ENCODE data around the gene GAS2.
A peak's percentile ranks its signal among the peaks of the same experiment; 100 is the strongest.

DNA sequence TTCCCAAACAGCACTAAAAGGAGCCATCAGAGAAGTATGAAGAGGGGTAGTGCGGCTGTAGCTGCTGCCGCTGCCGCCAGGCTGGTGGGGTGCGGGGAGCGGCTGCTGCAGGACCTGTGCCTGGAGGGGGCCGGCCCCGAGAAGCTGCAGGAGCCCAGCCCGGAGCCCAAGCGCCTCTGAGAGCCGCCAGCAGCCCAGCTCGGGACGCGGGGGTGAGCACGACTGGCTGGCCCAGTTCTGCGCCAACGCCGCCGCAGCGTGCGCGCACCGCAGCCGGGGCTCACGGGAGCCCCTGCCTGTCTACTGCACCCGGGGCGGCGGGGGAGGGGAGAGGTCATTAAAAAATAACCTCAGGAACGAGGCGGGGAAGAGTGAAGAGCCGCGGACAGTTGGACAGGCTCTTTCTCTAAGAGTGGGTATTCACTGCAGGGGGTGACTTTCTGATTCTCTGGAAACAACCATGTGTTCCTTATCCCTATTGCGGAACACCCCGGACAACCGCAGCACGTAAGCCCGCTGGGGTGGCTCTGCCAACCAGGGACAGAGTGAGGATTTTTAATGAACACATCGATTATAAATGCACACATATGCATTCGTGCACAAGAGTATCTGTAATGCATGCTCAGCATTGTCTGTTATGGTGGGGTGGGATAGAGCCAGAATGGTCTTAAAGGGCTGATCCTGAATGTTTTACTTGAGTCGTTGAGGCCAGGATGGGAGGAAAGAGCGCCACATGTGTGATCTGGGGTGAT lies 453 bp downstream of the GAS2 start:
- TF ChIP-seq, protein P1, sequence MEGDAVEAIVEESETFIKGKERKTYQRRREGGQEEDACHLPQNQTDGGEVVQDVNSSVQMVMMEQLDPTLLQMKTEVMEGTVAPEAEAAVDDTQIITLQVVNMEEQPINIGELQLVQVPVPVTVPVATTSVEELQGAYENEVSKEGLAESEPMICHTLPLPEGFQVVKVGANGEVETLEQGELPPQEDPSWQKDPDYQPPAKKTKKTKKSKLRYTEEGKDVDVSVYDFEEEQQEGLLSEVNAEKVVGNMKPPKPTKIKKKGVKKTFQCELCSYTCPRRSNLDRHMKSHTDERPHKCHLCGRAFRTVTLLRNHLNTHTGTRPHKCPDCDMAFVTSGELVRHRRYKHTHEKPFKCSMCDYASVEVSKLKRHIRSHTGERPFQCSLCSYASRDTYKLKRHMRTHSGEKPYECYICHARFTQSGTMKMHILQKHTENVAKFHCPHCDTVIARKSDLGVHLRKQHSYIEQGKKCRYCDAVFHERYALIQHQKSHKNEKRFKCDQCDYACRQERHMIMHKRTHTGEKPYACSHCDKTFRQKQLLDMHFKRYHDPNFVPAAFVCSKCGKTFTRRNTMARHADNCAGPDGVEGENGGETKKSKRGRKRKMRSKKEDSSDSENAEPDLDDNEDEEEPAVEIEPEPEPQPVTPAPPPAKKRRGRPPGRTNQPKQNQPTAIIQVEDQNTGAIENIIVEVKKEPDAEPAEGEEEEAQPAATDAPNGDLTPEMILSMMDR (IDR thresholded peaks at IDR 0.05; ENCODE audit: extremely low read depth in 1 of 2, insufficient read depth in 1 of 2, low read depth in 1 of 2, low read length in 2 of 2), result no peak
- TF ChIP-seq, protein P2, sequence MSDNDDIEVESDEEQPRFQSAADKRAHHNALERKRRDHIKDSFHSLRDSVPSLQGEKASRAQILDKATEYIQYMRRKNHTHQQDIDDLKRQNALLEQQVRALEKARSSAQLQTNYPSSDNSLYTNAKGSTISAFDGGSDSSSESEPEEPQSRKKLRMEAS (IDR thresholded peaks at IDR 0.05; ENCODE audit: insufficient read depth, insufficient read length), result no peak
- TF ChIP-seq POLR2AphosphoS5 (IDR thresholded peaks at IDR 0.05; ENCODE audit: insufficient read depth, low read depth, low read length) (no peak), JUN (IDR thresholded peaks at IDR 0.05; ENCODE audit: borderline replicate concordance, insufficient read depth, insufficient read length, low read depth) (no peak), EZH2 (IDR thresholded peaks at IDR 0.05; ENCODE audit: borderline replicate concordance, low read depth, low read length, severe bottlenecking) (peak; percentile 72)
